HG03039 (cell line): ENCODE results near the gene ARHGEF6.

Source experiments
- ATAC-seq: cut with Tn5 transposase; IDR thresholded peaks from one replicate; pipeline ENCODE4 v1.9.1; 2021; ENCODE audit warnings: mild to moderate bottlenecking, moderate library complexity; ENCODE audit not compliant: unreplicated experiment

ARHGEF6 gene

GRCh38 chrX:136694431-136695087 is 86.2 kb downstream of the ARHGEF6 start:
- peak; percentile 68 for ATAC-seq

- no peak for ATAC-seq
Measured at GRCh38 chrX:136692271-136692670, 88.5 kb downstream of the ARHGEF6 start.

GRCh38 chrX:136691028-136691809 is 89.5 kb downstream of the ARHGEF6 start:
- no peak for ATAC-seq

- no peak for ATAC-seq
Measured at GRCh38 chrX:136689436-136689835, 91.3 kb downstream of the ARHGEF6 start.

- ATAC-seq, result no peak
Measured at GRCh38 chrX:136687457-136687856, 93.3 kb downstream of the ARHGEF6 start.

- ATAC-seq, result no peak
Measured at GRCh38 chrX:136684120-136684519, 96.6 kb downstream of the ARHGEF6 start.

GRCh38 chrX:136679531-136679930 is 101.2 kb downstream of the ARHGEF6 start:
- no peak for ATAC-seq

GRCh38 chrX:136674270-136674985 is 106.3 kb downstream of the ARHGEF6 start:
- peak; percentile 22 for ATAC-seq

GRCh38 chrX:136671006-136671610 is 109.6 kb downstream of the ARHGEF6 start:
- ATAC-seq, result no peak

GRCh38 chrX:136667446-136668168 is 113.1 kb downstream of the ARHGEF6 start:
- ATAC-seq, result no peak

- no peak for ATAC-seq
Measured at GRCh38 chrX:136666088-136666487, 114.6 kb downstream of the ARHGEF6 start.

GRCh38 chrX:136665258-136665900 is 115.4 kb downstream of the ARHGEF6 start:
- peak; percentile 60 for ATAC-seq

- ATAC-seq, result no peak
Measured at GRCh38 chrX:136662976-136663375, 117.8 kb downstream of the ARHGEF6 start.

GRCh38 chrX:136662104-136662503 is 118.6 kb downstream of the ARHGEF6 start:
- no peak for ATAC-seq

- ATAC-seq, result no peak
Measured at GRCh38 chrX:136660896-136661295, 119.8 kb downstream of the ARHGEF6 start.

- no peak for ATAC-seq
Measured at GRCh38 chrX:136659174-136659573, 121.6 kb downstream of the ARHGEF6 start.

GRCh38 chrX:136658151-136658550 is 122.6 kb downstream of the ARHGEF6 start:
- no peak for ATAC-seq

- ATAC-seq, result no peak
Measured at GRCh38 chrX:136656361-136656964, 124.3 kb downstream of the ARHGEF6 start.

- ATAC-seq, result no peak
Measured at GRCh38 chrX:136652822-136653723, 127.7 kb downstream of the ARHGEF6 start.
